ENCODE results near the gene NFIB. TPM values are rescaled to one million over a fixed set of nuclear protein-coding genes. Genes with fewer than 3 reads are reported as not detected.

NFIB gene
- polyA plus RNA-seq, 1 of the 3 experiments (the other 2 are of a cell fraction) = 9.2 TPM

DNA sequence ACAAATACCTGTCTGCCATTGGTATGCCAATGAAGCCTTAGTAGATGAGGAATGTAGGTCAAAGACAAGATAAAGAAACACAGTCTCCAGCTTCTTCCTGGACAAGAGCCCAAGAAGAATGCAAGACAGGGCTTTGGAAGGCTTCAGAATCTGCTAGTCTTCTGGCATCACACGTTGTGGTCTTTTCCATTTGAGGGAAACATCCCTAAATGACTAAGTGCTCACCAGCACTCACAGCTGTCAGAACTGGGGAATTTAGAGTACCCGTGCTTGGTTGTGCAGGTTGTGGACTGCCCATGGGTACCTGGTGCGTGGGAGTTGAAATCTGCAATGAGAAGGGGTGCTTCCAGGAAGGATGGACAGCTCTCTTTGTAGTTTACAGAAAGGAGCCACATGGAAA is 27.1 kb upstream of the NFIB start:
- no peaks in the 10 kb centered on the region for H3K79me2 ChIP-seq (ENCODE audit: insufficient read depth)
- ChIA-PET POLR2A (no interaction called here), CTCF (interaction anchor here (1.6 kb wide), 1 partner anchor 12 kb away, joined by 5 read pairs; no protein-coding TSS in a partner anchor)
- H3K4me2 ChIP-seq = no peak overlapping the region
- H3K4me3 ChIP-seq (ENCODE audit: low read depth in 2 of 2, low read length in 1 of 2) = no peak overlapping the region
- no peaks in the 10 kb centered on the region for H3K27me3 ChIP-seq (ENCODE audit: insufficient read depth)
- H3K9ac ChIP-seq = no peak overlapping the region
- WGBS (ENCODE audit: low lambda C conversion rate) = 88% methylated on average over 2 of the region's 3 CpGs
- no peak for TF ChIP-seq ELF1 (IDR thresholded peaks at IDR 0.05)
- TF ChIP-seq RAD21 (IDR thresholded peaks at IDR 0.05; ENCODE audit: low read length) = no peak
- TF ChIP-seq CHD2 (IDR thresholded peaks at IDR 0.05; ENCODE audit: low read length, partially characterized antibody) = no peak
- no peak for TF ChIP-seq RXRA (IDR thresholded peaks at IDR 0.05; ENCODE audit: borderline replicate concordance, low read depth)
- TF ChIP-seq POLR2AphosphoS5 (IDR thresholded peaks at IDR 0.05; ENCODE audit: low read depth, low read length) = no peak
- TF ChIP-seq, protein P1, sequence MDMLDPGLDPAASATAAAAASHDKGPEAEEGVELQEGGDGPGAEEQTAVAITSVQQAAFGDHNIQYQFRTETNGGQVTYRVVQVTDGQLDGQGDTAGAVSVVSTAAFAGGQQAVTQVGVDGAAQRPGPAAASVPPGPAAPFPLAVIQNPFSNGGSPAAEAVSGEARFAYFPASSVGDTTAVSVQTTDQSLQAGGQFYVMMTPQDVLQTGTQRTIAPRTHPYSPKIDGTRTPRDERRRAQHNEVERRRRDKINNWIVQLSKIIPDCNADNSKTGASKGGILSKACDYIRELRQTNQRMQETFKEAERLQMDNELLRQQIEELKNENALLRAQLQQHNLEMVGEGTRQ (IDR thresholded peaks at IDR 0.05; ENCODE audit: borderline replicate concordance, low read depth, low read length) = no peak
- TF ChIP-seq, protein P2, sequence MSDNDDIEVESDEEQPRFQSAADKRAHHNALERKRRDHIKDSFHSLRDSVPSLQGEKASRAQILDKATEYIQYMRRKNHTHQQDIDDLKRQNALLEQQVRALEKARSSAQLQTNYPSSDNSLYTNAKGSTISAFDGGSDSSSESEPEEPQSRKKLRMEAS (IDR thresholded peaks at IDR 0.05; ENCODE audit: low read depth) = no peak
- TF ChIP-seq, protein P3, sequence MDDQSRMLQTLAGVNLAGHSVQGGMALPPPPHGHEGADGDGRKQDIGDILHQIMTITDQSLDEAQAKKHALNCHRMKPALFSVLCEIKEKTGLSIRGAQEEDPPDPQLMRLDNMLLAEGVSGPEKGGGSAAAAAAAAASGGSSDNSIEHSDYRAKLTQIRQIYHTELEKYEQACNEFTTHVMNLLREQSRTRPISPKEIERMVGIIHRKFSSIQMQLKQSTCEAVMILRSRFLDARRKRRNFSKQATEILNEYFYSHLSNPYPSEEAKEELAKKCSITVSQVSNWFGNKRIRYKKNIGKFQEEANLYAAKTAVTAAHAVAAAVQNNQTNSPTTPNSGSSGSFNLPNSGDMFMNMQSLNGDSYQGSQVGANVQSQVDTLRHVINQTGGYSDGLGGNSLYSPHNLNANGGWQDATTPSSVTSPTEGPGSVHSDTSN (IDR thresholded peaks at IDR 0.05) = no peak
- TF ChIP-seq FOSL2 (IDR thresholded peaks at IDR 0.05; ENCODE audit: borderline replicate concordance, low read depth) = no peak
- TF ChIP-seq, protein P4, sequence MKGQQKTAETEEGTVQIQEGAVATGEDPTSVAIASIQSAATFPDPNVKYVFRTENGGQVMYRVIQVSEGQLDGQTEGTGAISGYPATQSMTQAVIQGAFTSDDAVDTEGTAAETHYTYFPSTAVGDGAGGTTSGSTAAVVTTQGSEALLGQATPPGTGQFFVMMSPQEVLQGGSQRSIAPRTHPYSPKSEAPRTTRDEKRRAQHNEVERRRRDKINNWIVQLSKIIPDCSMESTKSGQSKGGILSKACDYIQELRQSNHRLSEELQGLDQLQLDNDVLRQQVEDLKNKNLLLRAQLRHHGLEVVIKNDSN (IDR thresholded peaks at IDR 0.05; ENCODE audit: borderline replicate concordance, low read depth) = no peak
- no peak for TF ChIP-seq NRF1 (IDR thresholded peaks at IDR 0.05; ENCODE audit: low read depth, low read length)
- TF ChIP-seq RFX5 (IDR thresholded peaks at IDR 0.05; ENCODE audit: low read length) = no peak
- no peak for TF ChIP-seq SMC3 (IDR thresholded peaks at IDR 0.05; ENCODE audit: low read depth, low read length)
- no peak for TF ChIP-seq TEAD4 (IDR thresholded peaks at IDR 0.05; ENCODE audit: borderline replicate concordance, insufficient read depth)
- H3K9me2 ChIP-seq = no peaks in the 10 kb centered on the region
- no peak for DNase-seq
- H3K36me3 ChIP-seq (replicated peaks in 1 of 2; ENCODE audit: control insufficient read depth in 1 of 2, insufficient read depth in 2 of 2, low read length in 1 of 2) = no peaks in the 10 kb centered on the region
- no peak overlapping the region for H3K27ac ChIP-seq (ENCODE audit: low read depth in 2 of 2, low read length in 1 of 2)
- no peak overlapping the region for H2AFZ ChIP-seq (ENCODE audit: low read depth)
- no peaks in the 10 kb centered on the region for H3F3A ChIP-seq (replicated peaks; ENCODE audit: insufficient read depth)
- H3K9me3 ChIP-seq = no peaks in the 10 kb centered on the region
- no peaks in the 10 kb centered on the region for H4K20me1 ChIP-seq (ENCODE audit: insufficient read depth)
- H3K4me1 ChIP-seq (ENCODE audit: control insufficient read depth in 1 of 2, insufficient read depth in 2 of 2, low read depth in 1 of 2, low read length in 1 of 2) = peaks cover 0 to 13% of the 10 kb centered on the region in 2 experiments; a peak in 2 of 4 replicates

DNA sequence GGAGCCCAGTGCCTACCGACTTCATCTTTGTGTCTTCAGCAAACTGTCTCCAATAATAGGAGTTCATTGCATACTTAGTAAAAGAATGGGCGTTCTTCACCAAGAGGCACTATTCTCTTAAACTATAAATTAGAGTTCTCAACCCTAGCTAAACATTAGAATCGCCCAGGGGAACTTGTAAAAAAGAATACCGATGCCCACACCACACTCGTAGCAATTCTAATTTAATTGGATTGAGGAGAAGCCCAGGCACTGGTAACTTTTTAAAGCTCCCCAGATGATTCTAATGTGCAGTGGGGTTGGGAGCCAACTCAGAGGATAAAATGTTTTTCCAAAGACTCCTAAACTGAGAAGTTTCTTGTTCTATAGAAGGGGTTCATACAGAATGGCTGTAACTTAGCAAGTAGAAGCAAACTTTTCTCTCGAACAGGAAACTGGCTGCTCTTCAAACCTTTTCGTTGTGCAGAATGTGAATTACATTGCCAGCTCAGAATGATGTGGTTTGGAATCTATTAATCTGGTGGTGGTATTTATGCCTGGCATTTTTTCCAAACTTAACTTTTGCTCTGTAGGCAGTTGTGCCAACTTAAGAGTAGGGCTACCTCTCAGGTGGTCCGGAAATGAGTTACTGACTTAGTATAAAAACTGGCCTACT is 26.4 kb upstream of the NFIB start:
- Histone ChIP-seq H3K36me3 (replicated peaks in 1 of 2; ENCODE audit: control insufficient read depth in 1 of 2, insufficient read depth in 2 of 2, low read length in 1 of 2) (no peaks in the 10 kb centered on the region), H3K27ac (ENCODE audit: low read depth in 2 of 2, low read length in 1 of 2) (no peak overlapping the region), H3K9me3 (no peaks in the 10 kb centered on the region), H3K4me2 (no peak overlapping the region), H3F3A (replicated peaks; ENCODE audit: insufficient read depth) (no peaks in the 10 kb centered on the region), H4K20me1 (ENCODE audit: insufficient read depth) (no peaks in the 10 kb centered on the region), H3K4me3 (ENCODE audit: low read depth in 2 of 2, low read length in 1 of 2) (no peak overlapping the region), H3K9me2 (no peaks in the 10 kb centered on the region), H2AFZ (ENCODE audit: low read depth) (no peak overlapping the region), H3K9ac (no peak overlapping the region), H3K4me1 (ENCODE audit: control insufficient read depth in 1 of 2, insufficient read depth in 2 of 2, low read depth in 1 of 2, low read length in 1 of 2) (peaks cover 0 to 13% of the 10 kb centered on the region in 2 experiments; a peak in 2 of 4 replicates), H3K27me3 (ENCODE audit: insufficient read depth) (no peaks in the 10 kb centered on the region), H3K79me2 (ENCODE audit: insufficient read depth) (no peaks in the 10 kb centered on the region)
- ChIA-PET POLR2A (no interaction called here), CTCF (interaction anchor here (0.6 to 1.6 kb wide), 2 partner anchors 13 to 287 kb away, joined by 3 to 5 read pairs; no protein-coding TSS in a partner anchor)
- no peak for DNase-seq
- TF ChIP-seq MXI1 (IDR thresholded peaks at IDR 0.05; ENCODE audit: low read depth, low read length) = no peak
- TF ChIP-seq TAF1 (IDR thresholded peaks at IDR 0.05; ENCODE audit: borderline replicate concordance, low read depth, low read length) = no peak
- 73% methylated on average over 8 of the region's 8 CpGs for WGBS (ENCODE audit: low lambda C conversion rate)

All from SK-N-SH (cell line).